Astrocyte of the spinal cord (primary cell): ENCODE results near the gene ABLIM2.

ENCODE experiments used
- DNase-seq: peaks from one replicate; pipeline ENCODE4 v3.0.0; 2011; ENCODE audit warnings: low read depth, low spot score
- H3K4me3 ChIP-seq: 2 replicates; pipeline ENCODE4 v1.5.1; 2011; ENCODE audit warnings: low read depth, mild to moderate bottlenecking, low read length, moderate library complexity
- CTCF ChIP-seq: IDR thresholded peaks from 2 replicates; pipeline ENCODE4 v1.5.1; 2012; ENCODE audit warnings: low read depth, mild to moderate bottlenecking, low read length, inconsistent platforms
- in situ Hi-C: cut with HindIII; loops from 2 replicates; pipeline ENCODE4 v1.10.0; 2017; ENCODE audit warnings: low sequenced_read_pairs

The ABLIM2 gene

GRCh38 chr4:8098506-8098905 lies 60.1 kb downstream of the ABLIM2 start:
- no peak overlapping the region for H3K4me3 ChIP-seq
- in situ Hi-C loops: no loop called here
- TF ChIP-seq CTCF: no peak
- DNase-seq: no peak

- no peak overlapping the region for H3K4me3 ChIP-seq
- in situ Hi-C loops: no loop called here
- TF ChIP-seq CTCF: no peak
- no peak for DNase-seq
Measured at GRCh38 chr4:8097721-8098345, 60.8 kb downstream of the ABLIM2 start.

GRCh38 chr4:8097141-8097541 lies 61.5 kb downstream of the ABLIM2 start:
- TF ChIP-seq CTCF: no peak
- no peak overlapping the region for H3K4me3 ChIP-seq
- DNase-seq: no peak
- in situ Hi-C loops: no loop called here

- no peak for TF ChIP-seq CTCF
- in situ Hi-C loops: no loop called here
- no peak overlapping the region for H3K4me3 ChIP-seq
- DNase-seq: no peak
Measured at GRCh38 chr4:8096690-8097061, 61.9 kb downstream of the ABLIM2 start.

GRCh38 chr4:8095956-8096689 lies 62.5 kb downstream of the ABLIM2 start:
- no peak for TF ChIP-seq CTCF
- no peak for DNase-seq
- in situ Hi-C loops: no loop called here
- no peak overlapping the region for H3K4me3 ChIP-seq

GRCh38 chr4:8093587-8094274 lies 64.9 kb downstream of the ABLIM2 start:
- in situ Hi-C loops: no loop called here

More at GRCh38 chr4:8093587-8094274, 64.9 kb downstream of the ABLIM2 start:
- no peak overlapping the region for H3K4me3 ChIP-seq
- TF ChIP-seq CTCF: no peak
- no peak for DNase-seq
